HG03108 (cell line): ENCODE data around the gene FAM111B.

Source experiments
- ATAC-seq: cut with Tn5 transposase; IDR thresholded peaks from one replicate; pipeline ENCODE4 v1.9.1; 2021; ENCODE audit warnings: moderate library complexity; ENCODE audit not compliant: unreplicated experiment

The FAM111B gene

GRCh38 chr11:59152312-59152951, 45.4 kb downstream of the FAM111B start:
- ATAC-seq = peak; percentile 75

GRCh38 chr11:59154610-59155009, 47.6 kb downstream of the FAM111B start:
- ATAC-seq = no peak

- ATAC-seq = no peak
Observed at GRCh38 chr11:59157433-59157832, 50.4 kb downstream of the FAM111B start.

GRCh38 chr11:59158206-59159068, 51.4 kb downstream of the FAM111B start:
- ATAC-seq = peak; percentile 79

GRCh38 chr11:59164028-59164427, 57.0 kb downstream of the FAM111B start:
- no peak for ATAC-seq

GRCh38 chr11:59171508-59172322, 64.7 kb downstream of the FAM111B start, which contains the start of gene DTX4:
TSS of gene DTX4 (plus strand) at chr11:59172132. CDS start at chr11:59172596, 464 bp downstream.
- ATAC-seq = peak; percentile 64

- ATAC-seq = peak; percentile 18
Observed at GRCh38 chr11:59172345-59173079, 65.5 kb downstream of the FAM111B start.

- no peak for ATAC-seq
Observed at GRCh38 chr11:59173080-59173963, 66.3 kb downstream of the FAM111B start.

- ATAC-seq = no peak
Observed at GRCh38 chr11:59173964-59174663, 67.1 kb downstream of the FAM111B start.

GRCh38 chr11:59174664-59175033, 67.6 kb downstream of the FAM111B start:
- ATAC-seq = no peak

- ATAC-seq = no peak
Observed at GRCh38 chr11:59175091-59175501, 68.1 kb downstream of the FAM111B start.

GRCh38 chr11:59176330-59176729, 69.3 kb downstream of the FAM111B start:
- ATAC-seq = no peak
